DMS53 treated with DMSO at 0.1 percent for 48 hours (cell line): ENCODE results near the gene SLC25A44.

Source experiments
- DNase-seq: peaks from one replicate; lab custom pipeline; 2025; ENCODE audit not compliant: unreplicated experiment; lab: John Stamatoyannopoulos, UW

Gene SLC25A44, protein sequence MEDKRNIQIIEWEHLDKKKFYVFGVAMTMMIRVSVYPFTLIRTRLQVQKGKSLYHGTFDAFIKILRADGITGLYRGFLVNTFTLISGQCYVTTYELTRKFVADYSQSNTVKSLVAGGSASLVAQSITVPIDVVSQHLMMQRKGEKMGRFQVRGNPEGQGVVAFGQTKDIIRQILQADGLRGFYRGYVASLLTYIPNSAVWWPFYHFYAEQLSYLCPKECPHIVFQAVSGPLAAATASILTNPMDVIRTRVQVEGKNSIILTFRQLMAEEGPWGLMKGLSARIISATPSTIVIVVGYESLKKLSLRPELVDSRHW

DNA sequence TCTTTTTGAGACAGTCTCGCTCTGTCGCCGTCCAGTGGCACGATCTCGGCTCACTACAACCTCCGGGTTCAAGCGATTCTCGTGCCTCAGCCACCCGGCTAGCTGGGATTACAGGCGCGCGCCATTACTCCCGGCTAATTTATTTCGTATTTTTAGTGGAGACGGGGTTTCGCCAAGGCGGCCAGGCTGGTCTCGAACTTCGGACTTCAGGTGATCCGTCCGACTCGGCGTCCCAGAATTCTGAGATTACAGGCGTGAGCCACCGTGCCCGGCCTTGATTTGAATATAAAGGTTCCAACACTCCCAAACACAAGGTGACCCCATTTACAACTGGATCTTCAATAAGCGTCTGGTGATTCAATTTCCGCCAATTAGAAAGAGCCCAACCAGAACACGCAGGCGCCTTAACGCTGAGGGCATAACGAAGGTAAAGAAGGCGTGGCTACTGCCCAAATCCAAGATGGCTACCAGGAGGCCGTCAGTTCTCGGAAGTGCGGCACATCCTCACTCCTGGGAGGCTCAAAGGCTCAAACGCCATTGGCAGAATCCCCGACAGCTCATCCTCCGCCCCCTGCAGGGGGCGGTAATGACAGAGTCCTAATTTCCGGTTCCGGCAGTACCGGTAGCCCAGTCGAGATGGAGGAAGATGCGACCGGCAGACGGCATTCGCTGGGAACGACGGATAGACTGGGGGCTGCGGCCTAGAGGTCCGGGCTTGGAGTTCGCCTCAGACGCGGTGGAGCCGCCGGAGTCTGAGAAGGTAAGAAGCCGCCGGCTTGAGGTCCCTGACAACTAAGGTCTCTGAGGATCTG, at the start of gene SLC25A44:
SLC25A44 (plus strand) TSS at position 617 of the 812 bp plus-strand sequence. CDS start 5,744 bp downstream, outside the sequence.
- DNase-seq, result peak; percentile 96

DNA sequence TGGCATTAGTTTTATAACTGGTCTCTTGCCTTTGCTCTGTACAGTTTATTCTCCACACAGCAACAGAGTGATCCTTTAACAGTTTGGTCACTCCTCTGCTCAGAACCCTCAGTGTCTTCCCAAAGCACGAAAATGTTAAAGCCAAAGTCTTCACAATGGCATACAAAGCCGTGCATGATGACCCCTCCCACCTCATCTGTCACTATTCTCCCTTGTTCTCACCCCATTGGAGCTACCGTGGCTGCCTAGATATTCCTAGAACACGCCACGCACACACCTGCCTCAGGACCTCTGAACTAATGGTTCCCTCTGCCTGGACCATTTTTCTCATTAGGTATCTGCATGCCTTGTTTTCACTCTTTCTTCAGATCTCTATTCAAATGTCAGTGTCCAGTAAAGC, 49.2 kb upstream of the SLC25A44 start:
- DNase-seq, result no peak

DNA sequence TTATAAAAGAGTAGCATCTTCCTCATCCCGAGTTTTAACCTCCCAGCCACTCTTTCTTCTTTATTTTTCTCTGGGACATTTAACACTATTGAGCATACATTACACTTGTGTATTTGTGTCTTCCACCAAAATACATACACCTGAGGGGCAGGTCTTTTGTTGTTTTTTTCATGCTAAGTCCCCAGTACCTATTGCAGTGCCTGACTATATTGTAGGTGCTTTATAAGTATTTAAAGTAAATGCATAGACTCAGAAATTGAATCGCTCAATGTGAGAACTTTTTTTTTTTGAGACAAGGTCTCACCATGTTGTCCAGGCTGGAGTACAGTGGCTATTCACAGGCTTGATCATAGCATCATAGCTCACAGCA, 48.3 kb upstream of the SLC25A44 start:
- DNase-seq, result no peak

DNA sequence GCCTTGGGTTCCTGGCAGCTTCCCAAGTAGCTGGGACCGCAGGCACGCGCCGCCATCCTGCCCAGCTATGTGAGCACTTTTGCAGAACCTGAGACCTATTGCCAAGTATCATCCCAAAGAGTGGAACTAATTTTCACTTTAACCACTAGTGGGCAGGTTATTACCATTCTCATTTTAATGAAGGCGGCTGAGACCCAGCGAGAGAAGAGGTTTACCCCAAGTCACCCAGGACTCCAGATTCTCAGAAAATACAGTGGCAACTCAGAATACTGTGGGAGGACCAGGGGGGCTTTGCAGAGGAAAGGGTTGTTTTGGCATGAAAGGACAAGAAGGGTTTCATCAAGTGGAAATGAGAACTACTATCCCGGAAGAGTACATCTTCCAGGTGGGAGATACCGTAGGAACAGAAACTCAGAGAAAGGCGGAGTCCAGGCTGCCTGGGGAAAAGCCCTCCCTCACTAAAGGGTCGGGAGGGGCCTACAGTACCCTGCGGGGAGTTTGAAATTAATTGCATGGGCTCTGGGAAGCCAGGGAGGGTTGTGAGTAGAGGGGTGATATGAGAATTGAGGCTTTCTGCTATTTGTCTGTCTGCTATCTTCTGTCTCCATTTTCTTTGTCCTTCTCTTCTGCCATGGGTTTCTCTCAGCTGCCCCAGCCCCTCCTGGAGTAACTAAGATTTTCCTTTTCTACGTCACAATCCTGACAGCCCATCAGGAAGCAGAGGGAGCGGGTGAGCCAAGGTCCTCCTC, 47.7 kb upstream of the SLC25A44 start:
- peak; percentile 87 for DNase-seq

DNA sequence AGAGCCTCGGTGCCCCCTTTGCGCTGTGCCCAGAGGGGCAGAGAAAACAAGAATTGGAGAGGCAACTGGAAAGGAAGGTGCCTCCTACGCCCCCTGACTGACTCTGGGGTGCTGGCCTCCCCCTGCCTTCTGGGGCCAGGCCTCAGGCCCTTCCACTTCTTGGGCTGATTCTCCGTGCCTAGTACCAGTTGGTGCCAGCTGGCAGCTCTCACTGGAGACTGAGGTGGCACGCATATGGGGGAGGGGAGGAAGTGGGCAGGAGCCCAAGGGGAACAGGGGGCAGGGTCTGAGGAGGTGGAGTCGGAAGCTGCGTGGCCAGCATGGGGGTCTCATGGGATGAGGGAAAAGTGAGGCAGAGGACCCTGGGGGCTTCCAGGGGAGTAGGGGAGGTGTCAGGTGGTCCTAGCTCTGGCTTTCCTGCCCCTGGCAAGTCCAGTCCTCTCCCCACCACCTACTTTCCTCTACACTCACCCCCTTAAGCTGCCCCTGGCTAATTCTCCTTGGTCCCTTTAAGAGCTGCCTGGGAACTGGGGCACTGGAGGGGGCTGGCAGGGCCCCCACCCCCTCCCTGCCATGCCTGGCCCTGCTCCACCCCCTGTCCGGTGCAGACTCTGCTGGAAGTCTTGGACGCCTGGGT, 47.0 kb upstream of the SLC25A44 start:
- no peak for DNase-seq

DNA sequence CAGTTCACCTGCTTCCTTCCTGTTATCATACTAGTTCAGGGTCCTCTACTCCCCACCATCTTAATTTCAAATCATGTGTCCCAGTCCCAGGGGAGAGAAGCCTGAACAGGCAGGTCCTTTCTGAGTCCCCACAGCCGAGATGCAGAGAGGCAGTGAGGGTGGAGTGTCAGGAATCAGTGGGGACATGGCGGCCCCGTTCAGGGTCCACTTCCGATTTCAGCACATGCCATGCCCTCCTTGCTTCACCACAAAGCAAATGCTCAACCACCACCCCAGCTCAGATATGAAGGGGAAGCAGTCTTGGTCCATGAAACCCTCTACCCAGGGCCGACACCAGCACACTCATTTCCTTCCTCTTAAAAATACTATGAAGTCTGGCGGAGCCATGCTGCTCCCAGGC, 45.7 kb upstream of the SLC25A44 start:
- DNase-seq, result no peak

DNA sequence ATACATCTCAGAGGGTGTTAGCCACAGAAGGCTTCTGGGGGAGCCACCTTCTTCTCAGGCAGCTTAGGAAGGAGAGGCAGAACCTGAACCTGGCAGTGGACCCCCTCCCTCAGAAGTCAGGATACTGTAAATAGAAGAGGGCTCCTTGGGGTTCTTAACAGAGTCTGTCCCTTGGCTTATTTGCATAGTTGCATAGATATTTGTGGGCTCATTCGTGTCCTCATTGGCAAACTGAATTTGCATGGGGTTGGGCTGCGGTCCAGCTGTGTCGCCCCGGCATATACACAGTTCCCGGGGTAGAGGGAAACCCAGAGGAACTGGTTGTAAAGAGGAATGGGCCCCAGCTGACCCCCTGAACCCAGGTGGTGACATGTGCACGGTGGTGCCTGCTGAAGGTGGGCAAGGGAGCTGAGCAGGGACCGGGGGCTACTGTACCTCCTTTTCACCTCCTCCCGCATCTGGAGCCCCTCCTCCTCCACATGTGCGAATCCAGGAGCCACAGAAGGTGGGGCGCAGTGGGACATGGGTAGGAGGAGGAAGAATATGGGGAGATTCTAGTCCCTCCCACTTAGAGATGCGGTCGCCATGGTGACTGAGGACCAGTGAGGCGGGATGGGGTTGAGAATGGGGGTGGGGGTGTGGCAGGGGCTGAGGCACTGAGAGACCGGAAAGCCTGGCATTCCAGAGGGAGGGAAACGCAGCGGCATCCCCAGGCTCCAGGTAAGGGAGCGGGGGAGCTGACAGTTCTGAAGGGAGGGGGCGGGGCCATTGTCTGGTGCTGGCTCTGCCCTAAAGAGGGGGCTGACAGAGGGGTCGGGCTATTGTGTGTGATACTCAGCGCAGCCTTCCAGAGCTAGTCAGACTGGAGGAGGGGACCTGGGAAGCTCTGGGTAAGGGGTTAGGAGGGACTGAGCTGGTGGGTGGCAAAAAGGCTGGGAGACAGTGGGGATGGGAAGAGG, 44.3 kb upstream of the SLC25A44 start:
- DNase-seq, result no peak

DNA sequence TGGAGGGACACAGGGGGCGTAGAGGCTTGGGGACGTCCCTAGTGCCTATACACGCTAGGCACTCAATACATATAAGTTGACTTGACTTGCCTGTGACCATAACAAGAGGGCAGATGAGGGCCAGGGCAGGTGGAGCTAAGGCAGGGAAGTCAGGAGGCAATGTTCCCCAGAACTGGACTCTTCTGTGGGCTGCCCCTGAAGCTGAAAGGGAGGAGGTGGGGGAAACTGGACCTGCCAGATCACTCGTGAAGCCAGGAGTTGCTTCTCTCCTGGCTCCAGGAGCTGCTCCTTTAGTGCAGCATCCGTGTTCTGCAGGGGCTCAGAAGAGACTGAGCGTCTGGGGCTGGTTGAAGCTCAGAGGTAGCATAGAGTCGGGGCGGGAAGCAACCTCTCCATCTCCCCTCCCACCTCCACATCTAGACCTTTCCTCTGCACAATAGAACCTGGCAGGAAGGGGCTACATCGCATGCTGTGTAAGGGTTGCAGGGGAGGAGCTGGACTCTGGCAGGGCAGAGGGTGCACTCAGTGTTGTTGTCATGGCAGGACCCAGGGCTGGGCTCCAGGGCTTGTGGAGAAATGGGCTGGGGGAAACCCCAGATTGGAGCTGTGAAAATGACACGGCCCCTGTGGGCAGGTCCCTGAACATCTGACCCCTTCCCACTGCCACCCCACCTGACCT, 43.4 kb upstream of the SLC25A44 start:
- DNase-seq, result no peak

DNA sequence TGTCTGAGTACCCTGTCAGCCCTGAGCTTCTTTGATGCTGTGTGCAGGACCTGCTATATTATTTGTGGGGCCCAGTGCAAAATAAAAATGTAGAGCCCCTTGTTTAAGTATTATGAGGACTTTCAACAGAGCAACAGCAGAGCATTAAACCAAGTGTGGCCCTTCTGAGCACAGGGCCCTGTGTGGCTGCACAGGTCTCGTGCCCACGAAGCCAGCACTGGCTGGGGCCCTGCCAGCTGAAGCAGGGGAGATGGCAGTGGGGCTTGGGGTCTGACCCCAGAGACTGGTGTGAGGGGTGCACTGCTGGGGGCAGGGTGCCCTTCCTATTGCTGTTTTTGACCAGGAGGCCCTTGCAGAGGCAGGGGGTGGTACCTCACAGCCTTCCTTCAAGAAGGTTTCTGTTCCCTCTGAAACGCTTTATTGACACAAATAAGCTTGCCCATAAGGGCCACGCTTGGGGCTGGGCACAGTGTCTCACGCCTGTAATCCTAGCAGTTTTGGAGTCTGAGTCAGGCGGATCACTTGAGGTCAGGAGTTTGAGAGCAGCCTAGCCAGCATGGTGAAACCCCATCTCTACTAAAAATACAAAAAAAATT, 42.7 kb upstream of the SLC25A44 start:
- DNase-seq, result no peak

DNA sequence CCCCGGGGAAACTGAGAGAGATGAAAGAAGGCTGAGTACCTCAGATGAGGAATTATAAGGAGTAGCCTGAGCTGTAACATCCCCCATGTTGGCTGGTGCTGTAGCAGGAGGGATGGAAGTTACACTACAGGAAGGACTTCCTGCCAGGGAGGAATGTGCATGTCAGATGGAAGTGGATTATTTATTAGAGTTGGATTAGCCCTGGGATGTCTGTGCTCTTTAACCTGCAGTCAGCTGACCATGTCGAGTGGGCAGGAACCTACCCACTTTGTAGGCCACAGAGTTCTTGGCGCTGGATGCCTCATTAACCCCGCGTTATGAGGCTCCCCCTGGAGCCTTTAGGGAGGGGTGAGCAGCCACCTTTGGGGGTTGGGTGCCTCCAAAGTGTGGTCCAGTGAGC, 41.3 kb upstream of the SLC25A44 start:
- DNase-seq, result no peak

DNA sequence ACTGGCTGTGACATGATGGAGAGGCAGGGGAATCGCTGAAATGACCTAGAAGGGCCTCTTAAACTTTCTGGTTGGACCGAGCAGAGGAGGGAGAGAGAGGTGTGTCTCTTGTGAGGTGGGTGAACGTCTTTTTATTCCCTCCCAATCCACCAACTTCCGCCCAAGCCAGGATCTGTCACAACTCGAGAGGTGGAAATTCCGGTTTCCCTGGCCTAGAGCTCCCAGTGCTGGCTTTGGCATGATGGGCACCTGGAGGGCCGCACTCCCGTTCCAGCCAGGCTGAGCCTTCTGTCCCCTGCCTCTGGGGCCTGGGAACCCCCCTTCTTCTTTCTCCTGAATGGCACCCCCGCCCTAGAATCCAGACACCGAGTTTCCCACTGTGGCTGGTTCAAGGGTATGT, 40.5 kb upstream of the SLC25A44 start, which contains the start of gene SEMA4A:
SEMA4A (plus strand) TSS at position 224 of the 400 bp plus-strand sequence. CDS start 994 bp downstream, outside the sequence.
- peak; percentile 18 for DNase-seq

DNA sequence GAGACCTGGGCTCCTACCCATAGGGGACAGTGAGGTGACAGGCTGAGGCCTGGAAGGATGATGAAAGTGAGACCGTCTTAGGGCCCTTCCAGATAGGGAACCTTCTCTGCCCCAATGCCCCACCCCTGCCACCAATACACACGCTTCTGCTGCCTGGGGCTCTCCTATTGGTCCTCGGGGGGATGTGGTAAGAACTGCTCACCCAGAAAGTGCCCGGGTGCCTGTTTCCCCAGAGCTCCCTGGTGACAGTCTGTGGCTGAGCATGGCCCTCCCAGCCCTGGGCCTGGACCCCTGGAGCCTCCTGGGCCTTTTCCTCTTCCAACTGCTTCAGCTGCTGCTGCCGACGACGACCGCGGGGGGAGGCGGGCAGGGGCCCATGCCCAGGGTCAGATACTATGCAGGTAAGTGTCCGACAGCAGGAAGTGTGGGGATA, 39.6 kb upstream of the SLC25A44 start:
- no peak for DNase-seq

DNA sequence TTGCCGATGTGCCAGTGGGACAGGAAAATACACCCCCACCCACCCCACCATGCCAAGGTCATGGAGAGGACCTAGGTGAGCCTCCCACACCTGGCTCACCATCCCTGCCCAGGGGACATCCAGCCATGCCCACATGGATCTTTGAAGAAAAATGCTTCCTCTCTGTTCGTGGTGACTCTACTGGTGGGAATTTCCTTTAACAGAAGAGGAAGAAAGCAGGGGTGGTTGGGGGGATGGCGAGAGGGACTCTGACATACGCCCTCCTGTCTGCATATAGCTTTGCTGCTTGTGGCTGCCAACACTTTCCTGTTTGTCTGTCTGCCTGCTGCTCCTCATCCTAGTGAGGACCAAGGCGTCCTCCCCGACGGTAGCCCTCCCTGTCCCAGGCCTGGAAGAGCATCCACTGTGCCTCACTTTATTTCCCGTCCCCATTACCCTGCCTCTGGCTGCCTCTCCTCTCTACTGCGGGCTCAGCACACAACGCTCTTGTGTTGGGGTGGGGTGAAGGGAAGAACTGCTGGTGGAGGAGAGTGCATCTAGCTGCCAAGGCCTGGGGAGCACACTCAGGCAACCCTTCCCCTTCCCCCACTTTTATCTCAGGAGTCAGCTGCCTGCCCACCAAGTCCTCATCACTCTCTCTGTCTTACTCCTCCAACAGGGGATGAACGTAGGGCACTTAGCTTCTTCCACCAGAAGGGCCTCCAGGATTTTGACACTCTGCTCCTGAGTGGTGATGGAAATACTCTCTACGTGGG, 38.0 kb upstream of the SLC25A44 start:
- no peak for DNase-seq

DNA sequence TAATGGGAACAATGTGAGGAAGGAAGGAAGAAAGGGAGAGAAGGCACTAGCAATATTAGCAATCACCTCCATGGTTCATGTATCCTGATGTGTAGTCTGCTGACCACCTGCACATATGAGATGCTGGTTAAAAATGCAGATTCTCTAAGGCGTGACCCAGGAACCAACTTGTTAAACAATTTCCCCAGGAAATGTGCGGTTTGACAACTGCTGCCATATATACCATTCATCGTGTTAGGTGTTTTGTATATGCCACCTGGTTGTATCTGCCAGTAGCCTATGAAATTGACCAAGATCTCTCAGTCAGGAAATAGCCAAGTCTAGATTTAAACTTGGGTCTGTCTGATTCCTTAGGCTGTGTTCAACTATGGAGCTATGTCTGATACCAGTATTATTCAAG, 36.4 kb upstream of the SLC25A44 start:
- no peak for DNase-seq

DNA sequence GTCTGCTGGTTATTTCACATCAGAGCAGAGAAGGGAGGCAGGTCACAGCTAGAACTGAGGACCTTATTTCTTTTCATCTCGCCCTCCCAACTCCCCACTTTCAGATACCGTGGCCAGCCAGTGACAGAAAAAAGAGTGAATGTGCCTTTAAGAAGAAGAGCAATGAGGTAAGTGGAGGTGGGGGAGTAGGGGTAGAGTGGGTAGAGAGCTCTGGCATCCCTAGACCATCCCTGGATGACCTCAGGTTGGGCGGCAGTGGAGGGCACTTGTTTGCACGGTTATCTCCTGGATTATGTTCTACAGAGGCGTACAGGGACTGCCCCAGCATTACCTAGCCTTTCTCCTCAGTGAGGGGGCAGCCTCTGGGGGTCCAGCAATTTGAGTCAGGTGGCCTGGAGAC, 35.9 kb upstream of the SLC25A44 start:
- DNase-seq, result no peak

DNA sequence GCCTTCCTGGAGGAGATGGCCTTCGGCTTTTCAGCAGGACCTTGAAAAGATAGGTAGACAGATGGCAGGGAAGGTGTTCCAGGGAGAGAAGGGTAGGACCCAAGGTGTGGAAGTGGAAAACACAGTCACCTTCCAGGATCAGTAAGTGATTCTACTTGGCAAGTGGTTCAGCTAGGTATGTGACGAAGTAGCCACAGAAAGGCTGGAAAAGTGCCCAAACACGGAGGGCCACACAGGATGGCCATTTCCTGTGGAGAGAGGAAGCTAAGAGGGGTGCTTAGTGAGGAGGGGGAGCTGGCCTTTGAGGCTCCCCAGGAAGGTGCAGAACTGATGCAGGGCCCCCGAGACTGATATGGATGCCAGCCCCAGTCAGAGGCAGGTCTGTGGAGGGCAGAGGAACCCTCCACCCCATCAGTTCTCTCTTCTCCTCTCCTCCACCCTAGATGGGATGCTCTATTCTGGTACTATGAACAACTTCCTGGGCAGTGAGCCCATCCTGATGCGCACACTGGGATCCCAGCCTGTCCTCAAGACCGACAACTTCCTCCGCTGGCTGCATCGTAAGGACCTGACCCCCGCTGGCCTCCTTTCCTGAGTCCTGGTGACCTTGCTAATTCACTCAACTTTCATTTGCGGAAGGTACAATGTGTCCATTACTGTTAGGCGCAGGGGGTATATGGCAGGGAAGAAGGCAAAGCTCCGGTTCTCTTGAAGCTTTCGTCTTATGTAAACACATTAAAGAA, 33.7 kb upstream of the SLC25A44 start:
- no peak for DNase-seq

DNA sequence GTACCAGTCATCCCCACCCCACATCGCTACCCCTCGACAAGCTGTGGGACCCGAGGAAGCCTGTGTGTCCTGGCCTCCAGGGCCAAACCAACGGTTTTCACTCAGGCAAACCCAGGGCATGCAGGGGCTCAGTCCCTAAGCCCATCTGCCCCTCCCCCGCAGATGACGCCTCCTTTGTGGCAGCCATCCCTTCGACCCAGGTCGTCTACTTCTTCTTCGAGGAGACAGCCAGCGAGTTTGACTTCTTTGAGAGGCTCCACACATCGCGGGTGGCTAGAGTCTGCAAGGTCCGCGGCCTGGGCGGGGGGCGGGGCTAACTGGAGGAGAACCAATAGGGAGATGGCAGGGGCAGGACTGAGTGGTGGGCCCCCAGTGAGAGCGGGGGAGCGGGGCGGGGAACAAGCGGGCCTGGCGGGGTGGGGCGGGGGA, 33.1 kb upstream of the SLC25A44 start:
- DNase-seq, result no peak
